Activated CD4-positive, alpha-beta T cell treated with anti-CD3 and anti-CD28 coated beads for 36 hours (primary cell): ENCODE data around the gene PACS1. TPM values are rescaled to one million over a fixed set of nuclear protein-coding genes. Genes with fewer than 3 reads are reported as not detected.

Source experiments
- ATAC-seq: fragments of 200-7000 bp; cut with Tn5 transposase; one replicate; pipeline ENCODE4 v1.10.0; 2021; ENCODE audit warnings: mild to moderate bottlenecking, moderate library complexity
- CTCF ChIA-PET: fragments of 350-600 bp; sonication (Branson Sonifier 250); formaldehyde crosslinking; loops from one replicate; lab custom pipeline; 2021; ENCODE audit warnings: antibody characterized with exemption; lab: Charles Lee
- POLR2A ChIA-PET: fragments of 350-600 bp; sonication (Branson Sonifier 250); formaldehyde crosslinking; loops from one replicate; lab custom pipeline; 2021; ENCODE audit warnings: antibody characterized with exemption, inconsistent platforms; lab: Charles Lee
- DNase-seq: peaks from one replicate; pipeline ENCODE4 v3.0.0-alpha.2; 2020
- H3K27ac Mint-ChIP-seq: one replicate; pipeline ENCODE4 v1.8.0; 2021; ENCODE audit warnings: mixed read lengths
- H3K27me3 Mint-ChIP-seq: one replicate; pipeline ENCODE4 v1.8.0; 2021; ENCODE audit warnings: mixed read lengths
- H3K36me3 Mint-ChIP-seq: one replicate; pipeline ENCODE4 v1.8.0; 2021; ENCODE audit warnings: low read depth, mixed read lengths
- H3K4me1 Mint-ChIP-seq: one replicate; pipeline ENCODE4 v1.8.0; 2021; ENCODE audit warnings: mixed read lengths
- H3K4me3 Mint-ChIP-seq: one replicate; pipeline ENCODE4 v1.8.0; 2021; ENCODE audit warnings: mild to moderate bottlenecking, moderate library complexity, mixed read lengths
- H3K9me3 Mint-ChIP-seq: one replicate; pipeline ENCODE4 v1.8.0; 2021; ENCODE audit warnings: low read depth, mixed read lengths
- intact Hi-C, 2 experiments: fragments of 100-400 bp; cut with DNase I in 1 of 2; cut with micrococcal nuclease in 1 of 2; formaldehyde crosslinking; loops; one replicate each; pipeline versions ENCODE4 v1.14.2 to v1.15.1; 2022 to 2024; cut with DNase I, micrococcal nuclease
- total RNA-seq, 2 experiments: library from RNA; stranded (reverse); gene quantifications; one replicate each; pipeline ENCODE4 v1.2.3, GENCODE V29; 2021

Gene PACS1
- total RNA-seq, 2 experiments from 2014 or later, result 76.6 to 90.7 TPM

GRCh38 chr11:66281776-66282467 lies 211.8 kb downstream of the PACS1 start:
- Mint-ChIP-seq H3K27me3 (no peaks in the 10 kb centered on the region), H3K4me1 (peaks cover 25% of the 10 kb centered on the region), H3K4me3 (no peak overlapping the region), H3K9me3 (no peaks in the 10 kb centered on the region), H3K27ac (no peak overlapping the region), H3K36me3 (peaks cover 4% of the 10 kb centered on the region)
- ChIA-PET CTCF (interaction anchor here (0.7 to 3.8 kb wide), 8 partner anchors 9 to 392 kb away, joined by 3 to 26 read pairs (median 8); partner anchors contain the start of genes CCDC85B, RAB1B and TMEM151A), POLR2A (interaction anchor here (1.2 kb wide), 1 partner anchor 9 kb away, joined by 3 read pairs; no protein-coding TSS in a partner anchor)
- DNase-seq (no peak), ATAC-seq (no peak)
- intact Hi-C loops, result loop anchor here (1.0 kb wide), 2 partner anchors 14 to 60 kb away; partner anchors contain the start of gene RAB1B (in 2 of the 2)

- H3K27ac Mint-ChIP-seq, result no peak overlapping the region
- DNase-seq (peak; percentile 100), ATAC-seq (peak; percentile 93)
- H3K4me3 Mint-ChIP-seq, result peak overlapping the region; percentile 40
- H3K36me3 Mint-ChIP-seq, result peaks cover 6% of the 10 kb centered on the region
- intact Hi-C loops, result loop anchor here (1.0 kb wide), 2 partner anchors 14 to 60 kb away; partner anchors contain the start of gene RAB1B (in 2 of the 2)
- H3K4me1 Mint-ChIP-seq, result peaks cover 29% of the 10 kb centered on the region
- H3K9me3 Mint-ChIP-seq, result no peaks in the 10 kb centered on the region
- ChIA-PET POLR2A (interaction anchor here (0.6 to 1.2 kb wide), 3 partner anchors 10 to 139 kb away, joined by 3 to 4 read pairs (median 3); no protein-coding TSS in a partner anchor), CTCF (interaction anchor here (0.6 to 3.8 kb wide), 10 partner anchors 8 to 548 kb away, joined by 3 to 26 read pairs (median 6); partner anchors contain the start of genes CCDC85B, RAB1B and TMEM151A)
- H3K27me3 Mint-ChIP-seq, result no peaks in the 10 kb centered on the region
Measured at GRCh38 chr11:66282468-66283455, 212.7 kb downstream of the PACS1 start.

- H3K9me3 Mint-ChIP-seq, result no peaks in the 10 kb centered on the region
- POLR2A ChIA-PET, result no interaction called here
Measured at GRCh38 chr11:66283461-66284105, 213.5 kb downstream of the PACS1 start.

GRCh38 chr11:66284526-66285078 lies 214.5 kb downstream of the PACS1 start:
- ChIA-PET CTCF (interaction anchor here (0.6 to 2.6 kb wide), 6 partner anchors 24 to 223 kb away, joined by 3 to 13 read pairs (median 3); no protein-coding TSS in a partner anchor), POLR2A (no interaction called here)
- DNase-seq, result no peak

More at GRCh38 chr11:66283461-66284105, 213.5 kb downstream of the PACS1 start:
- H3K4me3 Mint-ChIP-seq, result no peak overlapping the region
- DNase-seq (no peak), ATAC-seq (no peak)
- H3K4me1 Mint-ChIP-seq, result peaks cover 31% of the 10 kb centered on the region
- H3K36me3 Mint-ChIP-seq, result peaks cover 8% of the 10 kb centered on the region
- CTCF ChIA-PET, result interaction anchor here (0.6 to 3.8 kb wide), 8 partner anchors 7 to 549 kb away, joined by 3 to 13 read pairs (median 3); partner anchors contain the start of gene TMEM151A
- intact Hi-C loops, result no loop called here
- no peaks in the 10 kb centered on the region for H3K27me3 Mint-ChIP-seq
- H3K27ac Mint-ChIP-seq, result no peak overlapping the region

GRCh38 chr11:66285250-66285947 lies 215.3 kb downstream of the PACS1 start:
- CTCF ChIA-PET, result interaction anchor here (0.8 to 2.6 kb wide), 3 partner anchors 27 to 63 kb away, joined by 3 to 13 read pairs (median 4); no protein-coding TSS in a partner anchor
- POLR2A ChIA-PET, result no interaction called here
- H3K36me3 Mint-ChIP-seq, result peaks cover 8% of the 10 kb centered on the region
- no peak for DNase-seq
- no peak for ATAC-seq
- no peaks in the 10 kb centered on the region for H3K27me3 Mint-ChIP-seq
- no peak overlapping the region for H3K4me3 Mint-ChIP-seq
- H3K9me3 Mint-ChIP-seq, result no peaks in the 10 kb centered on the region
- H3K27ac Mint-ChIP-seq, result no peak overlapping the region
- intact Hi-C loops, result loop anchor here in 1 of 2 experiments (5.0 kb wide), 1 partner anchor 672 kb away; the partner anchor contains the start of gene PC
- H3K4me1 Mint-ChIP-seq, result peaks cover 32% of the 10 kb centered on the region

More at GRCh38 chr11:66284526-66285078, 214.5 kb downstream of the PACS1 start:
- peaks cover 8% of the 10 kb centered on the region for H3K36me3 Mint-ChIP-seq
- intact Hi-C loops, result loop anchor here in 1 of 2 experiments (5.0 kb wide), 1 partner anchor 673 kb away; the partner anchor contains the start of gene PC
- no peak overlapping the region for H3K27ac Mint-ChIP-seq
- H3K4me3 Mint-ChIP-seq, result no peak overlapping the region
- no peak for ATAC-seq
- no peaks in the 10 kb centered on the region for H3K9me3 Mint-ChIP-seq
- H3K4me1 Mint-ChIP-seq, result peaks cover 25% of the 10 kb centered on the region
- no peaks in the 10 kb centered on the region for H3K27me3 Mint-ChIP-seq

GRCh38 chr11:66286699-66287098 lies 216.6 kb downstream of the PACS1 start:
- DNase-seq (no peak), ATAC-seq (no peak)
- intact Hi-C loops, result loop anchor here in 1 of 2 experiments (5.0 kb wide), 1 partner anchor 671 kb away; the partner anchor contains the start of gene PC
- peak overlapping the region; percentile 89 for H3K4me3 Mint-ChIP-seq
- H3K27me3 Mint-ChIP-seq, result peaks cover 2% of the 10 kb centered on the region
- H3K9me3 Mint-ChIP-seq, result no peaks in the 10 kb centered on the region
- CTCF ChIA-PET, result interaction anchor here (0.6 to 1.2 kb wide), 3 partner anchors 26 to 225 kb away, joined by 3 to 4 read pairs (median 3); no protein-coding TSS in a partner anchor
- POLR2A ChIA-PET, result interaction anchor here (0.7 kb wide), 1 partner anchor 556 kb away, joined by 10 read pairs; no protein-coding TSS in a partner anchor
- H3K36me3 Mint-ChIP-seq, result peaks cover 8% of the 10 kb centered on the region
- no peak overlapping the region for H3K27ac Mint-ChIP-seq
- peaks cover 36% of the 10 kb centered on the region for H3K4me1 Mint-ChIP-seq

GRCh38 chr11:66287211-66287888 lies 217.3 kb downstream of the PACS1 start:
- ATAC-seq (no peak), DNase-seq (no peak)
- ChIA-PET CTCF (interaction anchor here (0.7 to 4.6 kb wide), 4 partner anchors 25 to 64 kb away, joined by 3 to 23 read pairs (median 6); no protein-coding TSS in a partner anchor), POLR2A (no interaction called here)
- H3K27ac Mint-ChIP-seq, result no peak overlapping the region
- peaks cover 2% of the 10 kb centered on the region for H3K27me3 Mint-ChIP-seq
- peaks cover 8% of the 10 kb centered on the region for H3K36me3 Mint-ChIP-seq
- peak overlapping the region; percentile 89 for H3K4me3 Mint-ChIP-seq
- peaks cover 31% of the 10 kb centered on the region for H3K4me1 Mint-ChIP-seq
- intact Hi-C loops, result loop anchor here in 1 of 2 experiments (5.0 kb wide), 1 partner anchor 670 kb away; the partner anchor contains the start of gene PC
- no peaks in the 10 kb centered on the region for H3K9me3 Mint-ChIP-seq

GRCh38 chr11:66287889-66288670 lies 218.0 kb downstream of the PACS1 start:
- intact Hi-C loops, result loop anchor here (2.0 to 5.0 kb wide), 3 partner anchors 65 to 713 kb away; partner anchors contain the start of gene PC (in 1 of the 2)

More at GRCh38 chr11:66287889-66288670, 218.0 kb downstream of the PACS1 start:
- CTCF ChIA-PET, result interaction anchor here (0.7 to 4.6 kb wide), 9 partner anchors 8 to 518 kb away, joined by 3 to 23 read pairs (median 3); no protein-coding TSS in a partner anchor
- peak; percentile 21 for DNase-seq
- POLR2A ChIA-PET, result interaction anchor here (0.6 to 0.9 kb wide), 3 partner anchors 29 to 236 kb away, joined by 3 to 8 read pairs (median 8); partner anchors contain the start of genes CD248 and SF3B2
- Mint-ChIP-seq H3K4me3 (peak overlapping the region; percentile 89), H3K27ac (peak overlapping the region; percentile 85), H3K4me1 (peaks cover 25% of the 10 kb centered on the region), H3K9me3 (no peaks in the 10 kb centered on the region), H3K27me3 (peaks cover 8% of the 10 kb centered on the region), H3K36me3 (peaks cover 8% of the 10 kb centered on the region)
- ATAC-seq, result no peak
